GM18508 (cell line): ENCODE data around the gene SCCPDH.
A peak's percentile ranks its signal among the peaks of the same experiment; 100 is the strongest.
"Not testable (repeated sequence)": the region's sequence is repeated elsewhere in the genome, so short reads cannot be mapped to it uniquely, and the experiment has no call there.

Experiments
- ATAC-seq: cut with Tn5 transposase; IDR thresholded peaks from one replicate; pipeline ENCODE4 v1.9.1; 2021; ENCODE audit warnings: moderate number of reproducible peaks; ENCODE audit not compliant: insufficient read depth, unreplicated experiment

Gene SCCPDH

GRCh38 chr1:246746155-246746554 is 21.9 kb downstream of the SCCPDH start:
- ATAC-seq, result not testable (repeated sequence)

GRCh38 chr1:246748006-246748405 is 23.8 kb downstream of the SCCPDH start:
- ATAC-seq, result no peak

- no peak for ATAC-seq
These were observed 24.7 kb downstream of the SCCPDH start for GRCh38 chr1:246748867-246749266.

GRCh38 chr1:246750752-246751151 is 26.5 kb downstream of the SCCPDH start:
- ATAC-seq, result no peak

- peak; percentile 61 for ATAC-seq
These were observed 29.7 kb downstream of the SCCPDH start for GRCh38 chr1:246753670-246754535.

- ATAC-seq, result no peak
These were observed 31.2 kb downstream of the SCCPDH start for GRCh38 chr1:246755419-246755818.

- ATAC-seq, result no peak
These were observed 36.5 kb downstream of the SCCPDH start for GRCh38 chr1:246760422-246761347.

- no peak for ATAC-seq
These were observed 37.2 kb downstream of the SCCPDH start for GRCh38 chr1:246761396-246761795.

GRCh38 chr1:246765521-246765920 is 41.3 kb downstream of the SCCPDH start:
- no peak for ATAC-seq

GRCh38 chr1:246768403-246769020 is 44.3 kb downstream of the SCCPDH start:
- no peak for ATAC-seq

GRCh38 chr1:246769306-246769705 is 45.1 kb downstream of the SCCPDH start:
- ATAC-seq, result no peak

- no peak for ATAC-seq
These were observed 47.2 kb downstream of the SCCPDH start for GRCh38 chr1:246771366-246771765.

- ATAC-seq, result no peak
These were observed 48.5 kb downstream of the SCCPDH start for GRCh38 chr1:246772686-246773085.

GRCh38 chr1:246773213-246773641 is 49.0 kb downstream of the SCCPDH start:
- peak; percentile 99 for ATAC-seq

- no peak for ATAC-seq
These were observed 51.5 kb downstream of the SCCPDH start for GRCh38 chr1:246775531-246776385.

GRCh38 chr1:246776923-246777322 is 52.7 kb downstream of the SCCPDH start:
- ATAC-seq, result no peak

GRCh38 chr1:246778663-246779062 is 54.5 kb downstream of the SCCPDH start:
- ATAC-seq, result no peak

- ATAC-seq, result no peak
These were observed 55.5 kb downstream of the SCCPDH start for GRCh38 chr1:246779561-246780175.

- no peak for ATAC-seq
These were observed 56.1 kb downstream of the SCCPDH start for GRCh38 chr1:246780264-246780663.
